Measurements from ENCODE around the gene PKHD1.

GRCh38 chr6:51651132-51651817 is 436.1 kb downstream of the PKHD1 start:
- no peak for TF ChIP-seq TEAD4 (IDR thresholded peaks at IDR 0.05)
- TF ChIP-seq CEBPB (IDR thresholded peaks at IDR 0.05): no peak
- no peak for TF ChIP-seq RAD21 (IDR thresholded peaks at IDR 0.05; ENCODE audit: low read depth)
- no peak for TF ChIP-seq MAX (IDR thresholded peaks at IDR 0.05)
- no peak for TF ChIP-seq FOXM1 (IDR thresholded peaks at IDR 0.05; ENCODE audit: borderline replicate concordance, low read depth)
- no peak for TF ChIP-seq EP300 (IDR thresholded peaks at IDR 0.05; ENCODE audit: borderline replicate concordance)
- TF ChIP-seq ZBTB7A (IDR thresholded peaks at IDR 0.05; ENCODE audit: low read depth): no peak
- TF ChIP-seq NFIC (IDR thresholded peaks at IDR 0.05): no peak

All from Ishikawa (cell line).